Measurements from ENCODE around the gene TDRD3. TPM values are rescaled to one million over a fixed set of nuclear protein-coding genes. Genes with fewer than 3 reads are reported as not detected.

The TDRD3 gene
- polyA plus RNA-seq, 1 of the 3 experiments (the other 2 are of a cell fraction) = 3.8 TPM

- Histone ChIP-seq H3K27me3 (ENCODE audit: insufficient read depth) (no peaks in the 10 kb centered on the region), H3F3A (replicated peaks; ENCODE audit: insufficient read depth) (no peaks in the 10 kb centered on the region), H3K9ac (no peak overlapping the region), H3K4me2 (no peak overlapping the region), H3K27ac (ENCODE audit: low read depth in 2 of 2, low read length in 1 of 2) (no peak overlapping the region), H3K9me2 (no peaks in the 10 kb centered on the region), H3K79me2 (ENCODE audit: insufficient read depth) (no peaks in the 10 kb centered on the region), H3K4me3 (ENCODE audit: low read depth in 2 of 2, low read length in 1 of 2) (no peak overlapping the region), H2AFZ (ENCODE audit: low read depth) (no peak overlapping the region), H4K20me1 (ENCODE audit: insufficient read depth) (no peaks in the 10 kb centered on the region), H3K4me1 (ENCODE audit: control insufficient read depth in 1 of 2, insufficient read depth in 2 of 2, low read depth in 1 of 2, low read length in 1 of 2) (no peaks in the 10 kb centered on the region), H3K9me3 (no peaks in the 10 kb centered on the region), H3K36me3 (replicated peaks in 1 of 2; ENCODE audit: control insufficient read depth in 1 of 2, insufficient read depth in 2 of 2, low read length in 1 of 2) (peaks cover 11 to 18% of the 10 kb centered on the region in 2 experiments)
- TF ChIP-seq, protein P1, sequence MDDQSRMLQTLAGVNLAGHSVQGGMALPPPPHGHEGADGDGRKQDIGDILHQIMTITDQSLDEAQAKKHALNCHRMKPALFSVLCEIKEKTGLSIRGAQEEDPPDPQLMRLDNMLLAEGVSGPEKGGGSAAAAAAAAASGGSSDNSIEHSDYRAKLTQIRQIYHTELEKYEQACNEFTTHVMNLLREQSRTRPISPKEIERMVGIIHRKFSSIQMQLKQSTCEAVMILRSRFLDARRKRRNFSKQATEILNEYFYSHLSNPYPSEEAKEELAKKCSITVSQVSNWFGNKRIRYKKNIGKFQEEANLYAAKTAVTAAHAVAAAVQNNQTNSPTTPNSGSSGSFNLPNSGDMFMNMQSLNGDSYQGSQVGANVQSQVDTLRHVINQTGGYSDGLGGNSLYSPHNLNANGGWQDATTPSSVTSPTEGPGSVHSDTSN (IDR thresholded peaks at IDR 0.05) = no peak
- TF ChIP-seq SMC3 (IDR thresholded peaks at IDR 0.05; ENCODE audit: low read depth, low read length) (no peak), TEAD4 (IDR thresholded peaks at IDR 0.05; ENCODE audit: borderline replicate concordance, insufficient read depth) (no peak), POLR2AphosphoS5 (IDR thresholded peaks at IDR 0.05; ENCODE audit: low read depth, low read length) (no peak), RFX5 (IDR thresholded peaks at IDR 0.05; ENCODE audit: low read length) (no peak), NRF1 (IDR thresholded peaks at IDR 0.05; ENCODE audit: low read depth, low read length) (no peak), EZH2phosphoT487 (IDR thresholded peaks at IDR 0.05; ENCODE audit: borderline replicate concordance, low read depth) (no peak), RAD21 (IDR thresholded peaks at IDR 0.05; ENCODE audit: low read length) (no peak), CTCF (IDR thresholded peaks at IDR 0.05) (no peak), GATA2 (CRISPR knock-in tag; IDR thresholded peaks at IDR 0.05) (no peak)
- no peak for DNase-seq
- WGBS (ENCODE audit: low lambda C conversion rate) = 54% methylated on average over 3 of the region's 3 CpGs
- POLR2A ChIA-PET = no interaction called here
- CTCF ChIA-PET = no interaction called here
Observed at GRCh38 chr13:60509601-60510386, 112.8 kb downstream of the TDRD3 start.

DNA sequence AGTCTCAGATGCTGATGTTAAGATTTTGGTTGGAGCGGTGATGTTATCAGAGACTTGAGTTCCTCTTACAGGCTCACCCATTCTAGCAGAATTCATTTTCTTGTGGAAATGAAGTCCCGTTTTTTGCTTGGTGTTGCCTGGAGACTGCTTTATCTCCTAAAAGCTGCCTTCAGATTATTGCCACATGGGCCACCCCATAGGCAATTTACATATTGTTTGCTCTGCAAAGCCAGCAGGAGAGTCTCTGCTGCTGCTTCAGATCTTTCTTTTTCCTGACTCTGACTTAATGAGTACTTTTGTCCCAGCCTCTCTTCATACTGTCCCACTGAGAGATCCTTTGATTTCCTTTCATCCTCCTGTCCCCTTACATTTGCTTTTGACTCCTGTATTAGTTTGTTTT lies 114.6 kb downstream of the TDRD3 start:
- no peaks in the 10 kb centered on the region for H3K9me3 ChIP-seq
- no peaks in the 10 kb centered on the region for H3F3A ChIP-seq (replicated peaks; ENCODE audit: insufficient read depth)
- H3K4me2 ChIP-seq = no peak overlapping the region
- H3K4me1 ChIP-seq (ENCODE audit: control insufficient read depth in 1 of 2, insufficient read depth in 2 of 2, low read depth in 1 of 2, low read length in 1 of 2) = no peaks in the 10 kb centered on the region
- H2AFZ ChIP-seq (ENCODE audit: low read depth) = no peak overlapping the region
- H3K79me2 ChIP-seq (ENCODE audit: insufficient read depth) = no peaks in the 10 kb centered on the region
- ChIA-PET CTCF (interaction anchor here (0.6 kb wide), 1 partner anchor 16 kb away, joined by 3 read pairs; no protein-coding TSS in a partner anchor), POLR2A (no interaction called here)
- no peak overlapping the region for H3K9ac ChIP-seq
- H3K27ac ChIP-seq (ENCODE audit: low read depth in 2 of 2, low read length in 1 of 2) = no peak overlapping the region
- H3K27me3 ChIP-seq (ENCODE audit: insufficient read depth) = no peaks in the 10 kb centered on the region
- H3K4me3 ChIP-seq (ENCODE audit: low read depth in 2 of 2, low read length in 1 of 2) = no peak overlapping the region
- DNase-seq = no peak
- H4K20me1 ChIP-seq (ENCODE audit: insufficient read depth) = no peaks in the 10 kb centered on the region
- 95% methylated on average over 2 of the region's 2 CpGs for WGBS (ENCODE audit: low lambda C conversion rate)
- H3K36me3 ChIP-seq (replicated peaks in 1 of 2; ENCODE audit: control insufficient read depth in 1 of 2, insufficient read depth in 2 of 2, low read length in 1 of 2) = peaks cover 14 to 25% of the 10 kb centered on the region in 2 experiments
- no peaks in the 10 kb centered on the region for H3K9me2 ChIP-seq
- TF ChIP-seq, protein P2, sequence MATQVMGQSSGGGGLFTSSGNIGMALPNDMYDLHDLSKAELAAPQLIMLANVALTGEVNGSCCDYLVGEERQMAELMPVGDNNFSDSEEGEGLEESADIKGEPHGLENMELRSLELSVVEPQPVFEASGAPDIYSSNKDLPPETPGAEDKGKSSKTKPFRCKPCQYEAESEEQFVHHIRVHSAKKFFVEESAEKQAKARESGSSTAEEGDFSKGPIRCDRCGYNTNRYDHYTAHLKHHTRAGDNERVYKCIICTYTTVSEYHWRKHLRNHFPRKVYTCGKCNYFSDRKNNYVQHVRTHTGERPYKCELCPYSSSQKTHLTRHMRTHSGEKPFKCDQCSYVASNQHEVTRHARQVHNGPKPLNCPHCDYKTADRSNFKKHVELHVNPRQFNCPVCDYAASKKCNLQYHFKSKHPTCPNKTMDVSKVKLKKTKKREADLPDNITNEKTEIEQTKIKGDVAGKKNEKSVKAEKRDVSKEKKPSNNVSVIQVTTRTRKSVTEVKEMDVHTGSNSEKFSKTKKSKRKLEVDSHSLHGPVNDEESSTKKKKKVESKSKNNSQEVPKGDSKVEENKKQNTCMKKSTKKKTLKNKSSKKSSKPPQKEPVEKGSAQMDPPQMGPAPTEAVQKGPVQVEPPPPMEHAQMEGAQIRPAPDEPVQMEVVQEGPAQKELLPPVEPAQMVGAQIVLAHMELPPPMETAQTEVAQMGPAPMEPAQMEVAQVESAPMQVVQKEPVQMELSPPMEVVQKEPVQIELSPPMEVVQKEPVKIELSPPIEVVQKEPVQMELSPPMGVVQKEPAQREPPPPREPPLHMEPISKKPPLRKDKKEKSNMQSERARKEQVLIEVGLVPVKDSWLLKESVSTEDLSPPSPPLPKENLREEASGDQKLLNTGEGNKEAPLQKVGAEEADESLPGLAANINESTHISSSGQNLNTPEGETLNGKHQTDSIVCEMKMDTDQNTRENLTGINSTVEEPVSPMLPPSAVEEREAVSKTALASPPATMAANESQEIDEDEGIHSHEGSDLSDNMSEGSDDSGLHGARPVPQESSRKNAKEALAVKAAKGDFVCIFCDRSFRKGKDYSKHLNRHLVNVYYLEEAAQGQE (IDR thresholded peaks at IDR 0.05; ENCODE audit: low read depth, low read length) = no peak
- TF ChIP-seq POLR2AphosphoS5 (IDR thresholded peaks at IDR 0.05; ENCODE audit: low read depth, low read length) = no peak
- TF ChIP-seq FOXJ3 (CRISPR knock-in tag; IDR thresholded peaks at IDR 0.05) = no peak
- TF ChIP-seq NFIC (IDR thresholded peaks at IDR 0.05; ENCODE audit: borderline replicate concordance) = no peak
- TF ChIP-seq YY1 (IDR thresholded peaks at IDR 0.05; ENCODE audit: low read depth) = no peak
- no peak for TF ChIP-seq FOXM1 (IDR thresholded peaks at IDR 0.05; ENCODE audit: low read depth)
- TF ChIP-seq, protein P3, sequence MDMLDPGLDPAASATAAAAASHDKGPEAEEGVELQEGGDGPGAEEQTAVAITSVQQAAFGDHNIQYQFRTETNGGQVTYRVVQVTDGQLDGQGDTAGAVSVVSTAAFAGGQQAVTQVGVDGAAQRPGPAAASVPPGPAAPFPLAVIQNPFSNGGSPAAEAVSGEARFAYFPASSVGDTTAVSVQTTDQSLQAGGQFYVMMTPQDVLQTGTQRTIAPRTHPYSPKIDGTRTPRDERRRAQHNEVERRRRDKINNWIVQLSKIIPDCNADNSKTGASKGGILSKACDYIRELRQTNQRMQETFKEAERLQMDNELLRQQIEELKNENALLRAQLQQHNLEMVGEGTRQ (IDR thresholded peaks at IDR 0.05; ENCODE audit: borderline replicate concordance, low read depth, low read length) = no peak
- TF ChIP-seq, protein P4, sequence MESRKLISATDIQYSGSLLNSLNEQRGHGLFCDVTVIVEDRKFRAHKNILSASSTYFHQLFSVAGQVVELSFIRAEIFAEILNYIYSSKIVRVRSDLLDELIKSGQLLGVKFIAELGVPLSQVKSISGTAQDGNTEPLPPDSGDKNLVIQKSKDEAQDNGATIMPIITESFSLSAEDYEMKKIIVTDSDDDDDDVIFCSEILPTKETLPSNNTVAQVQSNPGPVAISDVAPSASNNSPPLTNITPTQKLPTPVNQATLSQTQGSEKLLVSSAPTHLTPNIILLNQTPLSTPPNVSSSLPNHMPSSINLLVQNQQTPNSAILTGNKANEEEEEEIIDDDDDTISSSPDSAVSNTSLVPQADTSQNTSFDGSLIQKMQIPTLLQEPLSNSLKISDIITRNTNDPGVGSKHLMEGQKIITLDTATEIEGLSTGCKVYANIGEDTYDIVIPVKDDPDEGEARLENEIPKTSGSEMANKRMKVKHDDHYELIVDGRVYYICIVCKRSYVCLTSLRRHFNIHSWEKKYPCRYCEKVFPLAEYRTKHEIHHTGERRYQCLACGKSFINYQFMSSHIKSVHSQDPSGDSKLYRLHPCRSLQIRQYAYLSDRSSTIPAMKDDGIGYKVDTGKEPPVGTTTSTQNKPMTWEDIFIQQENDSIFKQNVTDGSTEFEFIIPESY (IDR thresholded peaks at IDR 0.05; ENCODE audit: borderline replicate concordance, low read depth) = no peak
- no peak for TF ChIP-seq MEF2A (IDR thresholded peaks at IDR 0.05; ENCODE audit: borderline replicate concordance, low read depth)
